GM03348 (cell line): ENCODE data around the gene CLIC1.

ENCODE experiments used
- DNase-seq: peaks from one replicate; pipeline ENCODE4 v3.0.0; 2012; ENCODE audit warnings: low spot score

CLIC1 gene

GRCh38 chr6:31736021-31736767 is at the start of gene CLIC1:
CLIC1 (minus strand) TSS chr6:31736530; CDS start chr6:31736300, 230 bp downstream.
- peak; percentile 94 for DNase-seq

DNA sequence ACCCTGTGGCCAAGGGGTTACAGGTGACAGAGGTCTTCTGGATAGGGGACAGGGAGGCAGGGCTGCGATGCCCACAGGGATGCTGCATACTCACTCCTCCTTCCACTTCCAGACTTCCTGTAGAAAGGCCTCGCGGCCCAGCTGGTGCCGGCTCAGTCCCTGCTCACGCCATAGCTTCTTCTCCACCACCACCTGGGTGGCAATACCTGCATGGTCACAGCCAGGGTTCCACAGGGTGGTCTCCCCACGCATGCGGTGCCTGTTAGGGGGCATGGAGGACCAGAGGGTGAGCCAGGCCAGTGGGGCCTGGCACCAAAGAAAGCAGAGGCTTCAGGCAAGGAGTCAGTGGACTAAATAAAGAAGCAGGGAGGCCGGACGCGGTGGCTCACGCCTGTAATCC is 49.1 kb upstream of the CLIC1 start:
- no peak for DNase-seq

GRCh38 chr6:31784098-31784925 is 48.0 kb upstream of the CLIC1 start:
- no peak for DNase-seq

DNA sequence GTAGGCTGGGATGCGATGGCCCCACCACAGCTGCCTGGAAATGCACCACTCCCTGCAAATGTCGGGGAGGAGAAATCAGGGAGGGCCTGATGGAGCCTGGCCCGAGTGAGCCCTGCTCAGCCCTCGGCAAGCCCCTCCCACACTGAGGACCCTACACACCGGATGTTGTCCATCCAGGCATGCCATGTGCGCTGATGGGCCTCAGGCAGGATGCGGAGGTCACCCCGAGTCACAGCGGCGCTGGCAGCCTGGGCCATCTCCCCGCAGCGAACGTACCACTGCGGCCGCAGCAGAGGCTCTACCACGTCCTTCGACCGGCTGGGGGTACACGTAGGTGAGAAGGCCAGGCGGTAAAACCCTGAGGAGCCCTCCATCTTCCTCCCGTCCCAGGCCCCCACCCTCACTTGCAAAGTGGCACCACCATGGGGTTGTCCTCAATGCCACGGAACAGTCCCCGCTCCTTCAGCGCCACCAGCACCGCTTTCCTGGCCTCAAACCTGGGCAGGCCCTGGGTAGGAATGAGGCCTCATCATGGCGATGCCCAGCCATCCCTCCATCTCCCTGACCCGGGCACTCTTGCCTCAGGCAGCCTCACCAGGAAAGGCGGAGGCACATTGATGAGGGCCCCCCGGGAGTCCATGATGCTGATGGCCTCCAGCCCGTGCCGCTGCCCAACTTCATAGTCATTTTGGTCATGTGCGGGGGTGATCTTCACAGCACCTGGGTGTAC is 46.0 kb upstream of the CLIC1 start:
- no peak for DNase-seq

GRCh38 chr6:31781244-31782125 is 45.2 kb upstream of the CLIC1 start:
- no peak for DNase-seq

DNA sequence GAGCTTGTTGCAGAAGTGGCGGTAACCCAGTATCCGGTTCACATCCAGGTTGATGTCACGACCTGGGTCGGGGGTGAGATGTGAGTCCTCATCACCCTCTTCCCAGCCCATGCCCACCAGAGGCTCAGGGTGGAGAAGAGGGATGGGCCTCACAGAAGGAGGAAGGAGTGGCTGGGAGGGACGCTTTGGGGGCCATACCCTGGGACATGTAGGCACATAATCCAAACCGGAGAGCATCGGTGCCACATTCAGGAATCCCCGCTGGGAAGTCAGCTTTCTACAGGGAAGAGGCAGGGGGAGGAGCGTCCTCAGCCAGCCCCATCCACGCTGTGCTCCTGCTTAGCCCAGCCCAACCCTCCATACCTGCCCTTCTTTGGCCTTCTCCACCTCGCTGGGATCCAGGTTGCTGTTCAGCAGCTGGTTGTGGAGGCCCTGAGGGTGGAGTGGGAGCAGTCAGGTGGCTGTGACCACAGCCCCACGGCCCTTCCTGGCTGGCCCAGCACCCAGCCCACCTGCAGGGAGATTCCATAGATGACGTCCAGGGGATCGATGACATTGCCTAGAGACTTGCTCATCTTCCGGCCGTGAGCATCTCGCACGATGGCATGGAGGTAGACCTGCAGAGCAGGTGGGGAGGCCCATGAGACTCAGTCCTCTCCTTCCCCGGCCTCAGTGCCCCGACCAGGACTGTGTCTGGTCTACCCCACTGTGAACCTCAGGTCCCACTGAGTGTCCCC is 44.3 kb upstream of the CLIC1 start:
- DNase-seq = no peak

- no peak for DNase-seq
Observed at GRCh38 chr6:31779908-31780307, 43.6 kb upstream of the CLIC1 start.

- no peak for DNase-seq
Observed at GRCh38 chr6:31778999-31779885, 42.9 kb upstream of the CLIC1 start.

GRCh38 chr6:31778193-31778592 is 41.9 kb upstream of the CLIC1 start:
- no peak for DNase-seq

DNA sequence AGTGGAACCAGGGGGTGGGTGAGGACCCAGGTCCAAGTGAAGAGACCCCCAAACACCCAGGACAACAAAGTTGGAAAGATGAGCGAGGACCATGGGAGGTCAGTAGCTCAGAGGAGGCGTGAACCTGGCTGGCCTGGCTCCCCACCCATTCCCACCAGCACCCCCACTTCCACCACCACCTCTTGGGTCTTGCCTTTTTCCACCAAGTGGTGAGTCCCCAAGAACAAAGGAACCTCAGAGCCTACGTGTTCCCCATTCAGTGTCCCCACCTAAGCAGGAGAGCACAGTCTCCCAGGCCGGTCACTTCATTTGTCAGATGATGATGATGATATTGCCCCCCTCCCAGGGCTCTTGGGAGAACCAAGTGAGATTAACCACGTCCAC is 41.3 kb upstream of the CLIC1 start:
- no peak for DNase-seq

DNA sequence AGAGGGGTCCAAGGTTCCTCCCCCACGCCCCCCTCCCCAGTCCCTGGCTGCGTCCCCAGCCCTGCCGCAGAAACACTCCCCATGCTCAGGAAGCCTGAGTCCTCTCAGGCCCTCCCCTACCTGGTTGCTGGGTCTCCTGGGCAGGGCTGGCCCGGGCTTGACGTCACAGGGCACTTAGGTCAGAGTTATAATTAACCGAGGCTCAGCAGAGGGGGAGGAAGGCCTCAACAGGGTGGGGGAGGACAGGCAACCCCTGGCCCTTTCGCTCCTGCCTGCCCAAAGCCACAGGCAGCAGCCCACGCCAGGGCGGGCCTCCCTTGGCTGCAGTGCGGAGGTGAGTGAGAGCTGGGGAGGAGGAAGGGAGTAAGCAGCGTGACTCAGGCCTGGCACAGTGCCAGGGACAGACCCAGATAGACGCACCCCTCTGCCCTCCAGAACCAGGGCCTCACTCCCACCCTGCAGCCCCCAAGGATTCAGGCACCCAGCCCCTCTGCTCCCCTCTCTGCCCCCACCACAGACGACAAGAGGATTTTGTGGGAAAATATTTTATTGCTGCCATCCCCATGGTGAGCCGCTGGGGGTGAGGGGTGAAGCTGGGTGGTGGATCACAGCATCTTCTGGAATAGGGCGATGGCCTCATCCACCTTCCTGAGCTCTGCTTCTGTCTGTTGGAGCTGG is 40.8 kb upstream of the CLIC1 start, which contains the start of gene VWA7:
VWA7 (minus strand) TSS at position 340 of the 678 bp plus-strand sequence. CDS start 549 bp downstream, outside the sequence.
- peak; percentile 85 for DNase-seq

DNA sequence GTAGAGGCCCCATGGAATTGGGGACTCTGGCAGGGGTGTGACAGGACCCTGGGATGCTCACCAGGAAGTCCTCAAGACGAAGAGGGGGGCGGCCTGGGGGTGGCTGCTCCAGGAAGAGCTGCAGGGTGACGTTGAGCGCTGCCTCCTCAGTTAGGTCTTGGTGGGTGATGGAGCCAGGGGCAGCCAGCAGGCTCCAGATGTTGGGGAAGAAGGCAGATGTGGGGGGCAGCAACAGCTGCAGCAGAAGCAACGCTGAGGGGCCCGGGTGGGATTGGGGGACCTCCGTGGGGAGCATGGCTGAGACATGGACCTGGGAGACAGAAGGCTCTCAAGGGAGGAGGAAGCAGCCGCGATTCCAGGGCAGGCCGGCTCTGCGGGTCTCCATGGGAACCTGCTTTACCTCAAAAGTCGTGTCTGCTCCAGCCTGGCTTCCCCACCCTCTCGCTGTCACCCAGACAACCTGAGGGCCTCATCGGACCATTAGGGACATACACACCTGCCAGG is 40.2 kb upstream of the CLIC1 start:
- no peak for DNase-seq

DNA sequence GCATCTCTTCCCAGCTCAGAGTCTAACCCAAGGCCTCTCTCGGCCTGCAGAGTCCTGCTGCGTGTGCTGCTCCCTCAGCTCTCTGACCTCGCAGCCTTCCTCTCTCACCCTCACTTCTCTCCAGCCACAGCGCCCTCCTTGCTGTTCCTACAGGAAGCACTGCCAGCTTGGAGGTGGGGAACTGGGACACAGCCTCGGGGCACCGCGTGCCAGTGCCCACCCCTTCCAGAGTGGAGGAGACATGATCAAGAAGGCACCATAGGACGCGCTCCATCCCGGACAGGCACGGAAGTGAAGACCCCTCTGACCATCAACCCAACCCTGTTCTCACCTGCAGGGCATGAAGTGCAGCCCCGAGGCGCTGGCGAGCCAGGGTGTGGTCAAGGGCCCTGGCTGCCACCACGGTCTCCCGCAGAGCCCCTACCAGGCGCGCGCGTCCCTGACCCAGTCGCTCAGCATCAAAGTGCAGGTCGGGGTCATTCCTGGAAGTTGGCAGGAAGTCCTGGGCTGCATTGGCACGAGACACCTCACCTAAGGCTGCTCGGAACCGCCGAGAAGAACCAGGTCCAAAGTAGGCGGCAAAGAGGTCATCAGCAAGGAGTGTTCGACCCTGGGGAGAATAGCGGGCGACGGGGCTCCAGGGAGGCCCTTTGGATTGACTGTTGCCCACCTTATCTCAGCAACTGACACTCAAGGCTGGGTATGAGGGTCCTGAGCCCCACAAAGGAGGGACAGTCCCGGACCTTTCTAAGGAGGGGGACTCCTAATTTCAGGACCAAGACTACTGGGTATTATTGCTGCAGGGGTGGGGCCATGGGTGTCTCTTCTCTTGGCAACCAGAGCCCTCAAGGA is 39.5 kb upstream of the CLIC1 start:
- DNase-seq = no peak

DNA sequence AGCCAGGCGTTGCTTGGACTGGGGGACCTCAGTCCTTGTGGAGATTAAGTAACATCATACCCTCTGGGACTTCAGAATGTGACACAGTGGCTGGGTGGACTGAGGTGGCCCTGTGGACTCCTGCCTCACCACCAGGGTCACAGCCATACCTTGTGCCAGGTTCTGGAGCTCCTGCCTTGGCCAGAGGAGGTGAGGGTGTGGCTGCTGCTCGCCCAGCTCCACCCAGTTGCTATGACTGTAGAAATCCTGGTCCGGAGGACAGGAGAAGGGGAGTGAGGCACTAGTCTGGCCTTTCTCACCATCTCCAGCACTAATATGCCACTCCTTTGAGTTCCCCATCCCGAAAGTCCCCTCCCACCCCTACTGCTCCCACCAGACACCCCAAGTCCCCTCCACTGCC is 38.9 kb upstream of the CLIC1 start:
- no peak for DNase-seq

GRCh38 chr6:31771992-31772358 is 35.6 kb upstream of the CLIC1 start:
- no peak for DNase-seq

DNA sequence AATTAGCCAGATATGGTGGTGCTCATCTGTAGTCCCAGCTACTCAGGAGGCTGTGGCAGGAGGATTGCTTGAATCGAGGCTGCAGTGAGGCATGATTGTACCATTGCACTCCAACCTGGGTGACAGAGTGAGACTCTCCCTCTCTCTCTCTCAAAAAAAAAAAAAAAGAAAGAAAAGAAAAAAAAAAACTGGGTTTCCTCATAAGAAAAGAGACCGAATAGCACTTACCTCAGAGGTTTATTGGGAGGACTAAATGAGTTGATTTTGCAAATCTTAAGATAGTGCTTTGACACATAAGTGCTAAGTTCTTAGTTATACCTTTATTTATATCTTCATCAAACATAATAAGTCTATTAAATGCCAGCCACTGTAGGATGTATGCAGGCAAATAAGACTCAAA is 34.5 kb upstream of the CLIC1 start:
- DNase-seq = no peak

- DNase-seq = peak; percentile 92
Observed at GRCh38 chr6:31769684-31770371, 33.5 kb upstream of the CLIC1 start.
